CD4-positive, alpha-beta T cell treated with Interleukin-17A for 1 hour (primary cell): ENCODE results near the gene VPS26C.
"Not testable (repeated sequence)": the region's sequence is repeated elsewhere in the genome, so short reads cannot be mapped to it uniquely, and the experiment has no call there.

Source experiments
- DNase-seq: peaks from one replicate; pipeline ENCODE4 v3.0.0-alpha.2; 2020

VPS26C gene

GRCh38 chr21:37227071-37228002 lies 39.8 kb downstream of the VPS26C start:
- no peak for DNase-seq

- no peak for DNase-seq
Observed at GRCh38 chr21:37226041-37226920, 40.9 kb downstream of the VPS26C start.

GRCh38 chr21:37224861-37225839 lies 42.0 kb downstream of the VPS26C start:
- peak; percentile 59 for DNase-seq

GRCh38 chr21:37223804-37224345 lies 43.3 kb downstream of the VPS26C start:
- DNase-seq = no peak

- DNase-seq = not testable (repeated sequence)
Observed at GRCh38 chr21:37222248-37222647, 44.9 kb downstream of the VPS26C start.

GRCh38 chr21:37220981-37221664 lies 46.0 kb downstream of the VPS26C start:
- DNase-seq = peak; percentile 93

GRCh38 chr21:37220433-37220980 lies 46.6 kb downstream of the VPS26C start:
- DNase-seq = peak; percentile 47

GRCh38 chr21:37219761-37220432 lies 47.2 kb downstream of the VPS26C start:
- peak; percentile 39 for DNase-seq

GRCh38 chr21:37214952-37215351 lies 52.2 kb downstream of the VPS26C start:
- DNase-seq = no peak

GRCh38 chr21:37210799-37211198 lies 56.3 kb downstream of the VPS26C start:
- DNase-seq = no peak

- DNase-seq = no peak
Observed at GRCh38 chr21:37210130-37210529, 57.0 kb downstream of the VPS26C start.

GRCh38 chr21:37208741-37209225 lies 58.4 kb downstream of the VPS26C start:
- no peak for DNase-seq

- DNase-seq = peak; percentile 18
Observed at GRCh38 chr21:37208056-37208721, 58.9 kb downstream of the VPS26C start.

GRCh38 chr21:37207441-37208009 lies 59.6 kb downstream of the VPS26C start:
- no peak for DNase-seq

- DNase-seq = no peak
Observed at GRCh38 chr21:37206496-37206895, 60.6 kb downstream of the VPS26C start.

- DNase-seq = no peak
Observed at GRCh38 chr21:37204580-37204979, 62.6 kb downstream of the VPS26C start.

- DNase-seq = no peak
Observed at GRCh38 chr21:37202221-37203110, 64.7 kb downstream of the VPS26C start.
